GM21528 (cell line): Measurements from ENCODE around the gene CWF19L1.

Experiments used
- ATAC-seq: cut with Tn5 transposase; IDR thresholded peaks from one replicate; pipeline ENCODE4 v1.9.1; 2021; ENCODE audit warnings: mild to moderate bottlenecking, moderate library complexity; ENCODE audit not compliant: unreplicated experiment, low FRiP score

The CWF19L1 gene

DNA sequence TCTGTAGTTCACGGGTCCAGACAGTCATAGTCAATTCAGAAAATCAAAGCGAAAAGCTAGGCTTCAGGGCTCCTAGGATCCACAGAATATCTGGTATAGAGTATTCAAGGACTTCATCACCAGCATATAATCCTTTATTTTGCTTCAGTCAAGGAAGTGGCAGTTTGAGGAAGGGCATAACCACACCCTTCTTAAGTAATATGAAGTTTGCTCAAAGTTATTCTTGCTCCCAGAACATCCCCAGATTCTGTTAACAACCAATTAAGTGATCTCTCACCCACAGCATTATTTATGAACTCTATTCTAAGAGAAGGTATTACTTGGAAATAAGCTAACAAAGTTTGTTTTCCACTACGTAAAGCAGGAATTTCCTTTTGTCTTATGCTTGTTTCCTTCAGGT, 13.2 kb downstream of the CWF19L1 start:
- ATAC-seq, result no peak

DNA sequence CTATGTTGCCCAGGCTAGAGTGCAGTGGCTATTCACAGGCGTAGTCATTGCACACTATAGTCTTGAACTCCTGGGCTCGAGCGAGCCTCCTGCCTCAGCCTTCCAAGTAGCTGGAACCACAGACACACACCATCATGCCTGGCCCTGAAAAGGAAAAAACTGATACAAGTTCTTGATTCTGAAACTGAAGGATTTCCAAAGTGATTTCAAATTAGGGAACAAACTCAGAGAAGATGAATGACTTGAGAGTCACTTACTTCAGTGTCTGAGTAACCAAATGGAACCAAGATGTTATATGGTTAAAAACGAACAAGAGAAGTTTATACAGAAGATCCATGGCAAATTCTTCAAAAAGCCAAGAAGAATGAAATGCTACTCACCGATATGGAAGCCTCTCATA, 14.4 kb downstream of the CWF19L1 start:
- no peak for ATAC-seq

DNA sequence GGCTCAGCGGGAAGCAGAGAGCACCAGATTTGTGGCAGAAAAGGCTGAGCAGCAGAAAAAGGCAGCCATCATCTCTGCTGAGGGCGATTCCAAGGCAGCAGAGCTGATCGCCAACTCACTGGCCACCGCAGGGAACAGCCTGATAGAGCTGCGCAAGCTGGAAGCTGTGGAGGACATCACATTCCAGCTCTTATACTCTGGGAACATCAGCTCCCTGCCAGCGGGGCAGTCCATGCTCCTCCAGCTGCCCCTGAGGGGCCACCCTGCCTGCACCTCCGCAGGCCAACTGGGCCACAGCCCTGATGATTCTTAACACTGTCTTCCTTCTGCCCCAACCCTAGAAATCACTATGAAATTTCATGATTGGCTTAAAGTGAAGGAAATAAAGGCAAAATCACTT, 18.6 kb downstream of the CWF19L1 start:
- no peak for ATAC-seq

DNA sequence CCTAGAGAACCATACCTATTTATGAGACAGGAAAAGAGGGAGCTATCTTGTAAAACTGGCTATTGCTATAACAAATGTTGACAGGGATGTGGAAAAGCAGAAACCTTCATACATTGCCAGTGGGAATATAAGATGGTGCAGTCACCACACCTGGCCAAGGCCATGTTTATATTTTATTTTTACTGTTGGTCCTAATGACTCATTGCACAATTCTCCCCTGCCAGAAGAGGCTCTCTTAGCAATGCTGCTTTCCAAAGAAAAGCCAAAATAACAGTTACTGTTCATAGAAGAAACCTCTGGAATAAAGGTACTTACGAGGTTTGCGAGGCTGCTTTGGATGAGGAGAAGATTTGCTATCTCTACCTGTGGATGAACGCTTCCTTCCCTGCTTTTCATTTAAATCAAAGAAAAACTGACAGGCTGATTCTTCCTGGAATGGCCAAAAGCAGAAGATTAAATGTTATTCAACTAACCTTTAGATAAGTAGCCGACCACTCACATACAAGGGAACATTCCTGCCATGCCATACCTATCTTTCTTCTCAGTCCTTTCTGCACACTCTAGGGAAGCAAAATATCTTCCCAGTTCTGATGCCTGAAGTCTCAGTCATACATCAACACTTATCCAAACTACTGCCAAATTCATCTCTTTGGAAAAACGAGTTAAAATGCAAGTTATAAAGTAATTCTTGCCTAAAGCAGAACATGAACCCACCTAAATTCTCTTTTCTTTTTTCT, 21.8 kb downstream of the CWF19L1 start:
- ATAC-seq, result no peak

DNA sequence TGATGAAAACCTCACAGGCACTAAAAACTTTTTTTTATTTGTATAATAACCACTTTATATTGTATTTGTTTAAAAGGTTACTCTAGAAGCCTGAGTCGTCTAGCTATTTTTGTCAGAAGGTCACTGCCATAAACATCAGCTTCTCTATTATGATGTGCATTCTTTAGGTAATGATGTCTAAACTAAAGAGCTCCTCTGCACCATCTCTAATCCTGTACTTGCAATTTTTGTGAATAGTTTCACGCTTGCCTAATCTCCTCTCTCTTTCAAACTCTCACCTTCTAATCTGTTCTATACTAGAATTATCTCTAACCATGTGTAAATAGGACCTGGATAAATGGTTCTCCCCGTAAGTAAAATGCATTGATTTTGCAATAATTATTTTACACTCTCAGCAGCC, 27.6 kb downstream of the CWF19L1 start:
- ATAC-seq, result no peak

DNA sequence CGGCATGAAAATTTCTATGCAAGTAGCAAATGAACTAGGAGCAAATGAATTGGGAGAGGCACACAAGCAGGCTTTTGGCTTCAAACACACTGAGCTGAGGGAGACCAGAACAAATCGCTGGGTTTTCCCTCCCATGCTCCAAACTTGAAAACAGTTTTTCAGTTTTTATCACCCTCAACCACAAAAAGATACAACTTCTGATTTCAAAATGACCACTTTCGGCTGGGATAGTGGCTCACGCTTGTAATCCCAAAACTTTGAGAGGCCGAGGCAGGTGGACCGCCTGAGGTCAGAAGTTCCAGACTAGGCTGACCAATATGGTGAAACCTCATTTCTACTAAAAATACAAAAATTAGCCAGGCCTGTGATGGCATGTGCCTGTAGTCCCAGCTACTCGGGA, 29.0 kb downstream of the CWF19L1 start:
- ATAC-seq, result no peak

DNA sequence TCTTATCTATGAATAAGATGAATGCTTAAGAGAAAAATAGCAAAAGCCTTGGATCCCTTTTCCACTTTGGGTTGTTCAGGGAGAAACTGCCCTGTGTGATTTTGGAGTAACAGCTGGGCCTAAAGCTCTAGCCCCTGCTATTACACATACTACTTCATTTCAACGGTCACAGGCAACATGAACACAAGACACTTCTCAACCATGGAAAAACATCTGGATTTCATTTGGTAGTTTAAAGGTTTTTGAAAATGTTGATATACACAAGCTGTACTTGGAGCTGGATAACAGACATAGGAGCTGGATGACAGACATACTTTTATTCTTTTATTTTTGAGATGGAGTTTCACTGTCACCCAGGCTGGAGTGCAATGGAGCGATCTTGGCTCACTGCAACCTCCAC, 35.3 kb downstream of the CWF19L1 start:
- no peak for ATAC-seq

DNA sequence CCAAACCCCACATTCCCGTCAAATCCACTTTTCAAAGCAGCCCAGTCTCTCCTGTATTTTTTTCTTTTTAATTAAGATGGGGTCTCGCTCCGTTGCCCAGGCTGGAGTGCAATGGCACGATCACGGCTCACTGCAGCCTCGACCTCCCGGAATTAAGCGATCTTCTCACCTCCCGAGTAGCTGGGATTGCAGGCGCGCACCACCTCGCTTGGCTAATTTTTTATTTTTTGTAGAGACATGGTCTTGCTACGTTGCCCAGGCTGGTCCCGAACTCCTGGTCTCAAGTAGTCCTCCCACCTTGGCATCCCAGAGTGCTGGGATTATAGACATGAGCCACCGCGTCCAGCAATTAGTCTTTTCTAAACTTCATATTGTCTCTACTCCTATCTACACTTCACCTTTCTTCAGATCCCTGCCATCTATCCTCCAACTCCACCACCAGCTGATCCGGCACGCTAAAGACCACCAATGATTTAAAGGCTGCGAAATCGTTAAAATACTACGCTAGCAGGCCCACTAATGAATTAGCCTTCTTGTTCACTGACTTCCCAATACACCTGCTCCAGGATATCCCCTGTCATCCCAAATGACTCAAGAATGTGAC, 37.5 kb downstream of the CWF19L1 start:
- no peak for ATAC-seq

DNA sequence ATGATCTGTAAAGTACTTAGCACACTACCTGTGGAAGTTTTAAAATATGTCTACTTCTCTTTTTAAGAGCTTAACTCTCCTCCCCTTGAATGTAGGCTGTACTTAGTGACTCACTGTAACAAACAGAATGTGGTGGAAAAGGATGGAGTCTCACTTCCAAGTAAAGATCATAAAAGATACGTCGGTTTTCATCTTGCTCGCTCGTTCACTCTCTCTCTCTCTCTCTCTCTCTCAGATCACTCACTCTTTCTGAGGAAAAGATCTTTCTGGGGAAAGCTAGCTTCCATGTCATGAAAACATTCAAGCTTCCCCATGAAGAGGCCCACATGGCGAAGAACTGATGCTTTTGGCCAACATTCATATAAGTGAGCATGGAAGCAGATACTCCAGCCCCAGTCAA, 43.6 kb downstream of the CWF19L1 start:
- no peak for ATAC-seq

DNA sequence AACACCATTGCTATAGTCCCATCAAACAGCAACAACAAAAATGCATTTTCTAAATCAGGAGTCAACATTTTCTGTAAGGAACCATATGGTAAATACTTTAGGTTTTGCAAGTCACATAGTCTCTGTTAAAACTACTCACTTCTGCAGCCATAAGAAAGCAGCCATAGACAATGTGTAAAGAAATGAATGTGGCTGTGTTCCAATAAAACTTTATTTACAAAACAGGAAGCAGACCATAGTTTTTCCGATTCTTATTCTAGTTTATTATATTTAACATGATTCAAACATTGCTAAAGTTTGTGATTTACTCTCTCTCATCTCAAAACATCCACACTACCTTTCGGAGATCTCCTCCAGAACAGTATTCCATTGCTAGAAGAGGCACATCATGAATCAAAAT, 44.9 kb downstream of the CWF19L1 start:
- no peak for ATAC-seq

DNA sequence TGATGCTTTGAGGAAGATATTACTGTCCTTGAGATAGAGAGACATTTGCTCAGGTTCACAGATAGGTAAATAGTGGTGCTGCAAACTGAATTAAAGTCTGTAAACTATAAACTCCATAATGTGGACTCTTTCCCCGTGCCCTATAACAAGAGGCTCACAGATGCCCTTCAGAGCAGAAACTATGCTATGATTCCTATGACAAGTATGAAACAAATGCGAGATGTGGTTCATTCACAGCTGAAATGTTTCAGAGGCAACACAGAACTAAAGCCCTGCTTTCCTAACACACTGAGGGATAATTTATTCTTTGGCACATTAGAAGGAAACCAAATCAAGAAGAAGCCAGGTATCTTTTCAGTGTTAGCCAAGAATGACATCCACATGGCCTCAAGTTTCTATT, 51.4 kb downstream of the CWF19L1 start:
- ATAC-seq, result no peak

DNA sequence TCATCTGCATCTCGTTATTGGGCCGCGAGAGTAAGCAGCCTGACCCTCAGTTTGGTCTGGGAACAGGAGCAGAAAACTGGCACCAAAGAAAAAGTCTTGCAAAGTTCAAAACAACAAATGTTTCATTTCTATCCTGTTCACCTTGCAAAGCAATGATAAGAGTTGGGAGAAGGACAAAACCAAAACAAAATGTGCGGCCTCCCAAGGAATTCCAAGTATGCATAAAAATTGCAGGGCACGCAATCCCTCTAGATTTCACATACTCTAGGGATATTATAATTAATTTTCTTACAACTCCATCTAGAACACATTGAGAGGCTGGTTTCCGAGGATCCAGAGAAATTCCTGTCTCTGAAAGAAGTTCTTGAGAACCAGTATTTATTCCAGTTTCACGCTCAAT, 58.1 kb downstream of the CWF19L1 start:
- ATAC-seq, result no peak

DNA sequence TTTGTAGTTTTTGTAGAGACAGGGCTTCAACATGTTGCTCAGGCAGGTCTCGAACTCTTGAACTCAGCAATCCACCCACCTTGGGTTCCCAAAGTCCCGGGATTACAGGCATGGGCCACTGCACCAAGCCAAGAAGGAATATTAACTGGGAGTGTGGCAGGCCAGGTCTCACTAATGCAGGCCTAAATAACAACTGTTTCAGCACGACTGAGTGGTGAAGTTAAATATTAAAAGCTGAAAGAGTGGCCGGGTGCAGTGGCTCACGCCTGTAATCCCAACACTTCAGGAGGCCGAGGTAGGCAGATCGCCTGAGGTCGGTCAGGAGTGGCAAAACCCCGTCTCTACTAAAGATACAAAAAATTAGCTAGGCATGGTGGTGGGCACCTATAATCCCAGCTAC, 59.2 kb downstream of the CWF19L1 start:
- no peak for ATAC-seq

DNA sequence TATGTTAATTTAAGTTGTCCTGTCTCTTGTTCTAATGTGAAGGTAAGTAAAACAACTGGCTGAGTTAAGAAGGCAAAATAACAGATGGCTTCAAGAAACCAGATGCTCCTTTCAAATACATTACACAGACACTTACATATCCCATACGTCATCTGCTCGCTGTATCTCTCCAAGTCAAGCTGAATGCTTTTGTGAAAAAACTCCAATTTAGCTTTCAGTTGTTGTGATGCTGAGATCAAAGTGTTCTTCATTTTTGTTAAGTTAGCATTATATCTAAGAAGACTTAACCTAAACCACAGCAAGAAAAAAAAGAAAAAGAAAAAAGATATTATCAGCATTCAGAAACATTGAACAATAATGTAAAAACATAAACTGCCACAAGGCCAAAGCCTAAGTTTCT, 63.1 kb downstream of the CWF19L1 start:
- no peak for ATAC-seq

DNA sequence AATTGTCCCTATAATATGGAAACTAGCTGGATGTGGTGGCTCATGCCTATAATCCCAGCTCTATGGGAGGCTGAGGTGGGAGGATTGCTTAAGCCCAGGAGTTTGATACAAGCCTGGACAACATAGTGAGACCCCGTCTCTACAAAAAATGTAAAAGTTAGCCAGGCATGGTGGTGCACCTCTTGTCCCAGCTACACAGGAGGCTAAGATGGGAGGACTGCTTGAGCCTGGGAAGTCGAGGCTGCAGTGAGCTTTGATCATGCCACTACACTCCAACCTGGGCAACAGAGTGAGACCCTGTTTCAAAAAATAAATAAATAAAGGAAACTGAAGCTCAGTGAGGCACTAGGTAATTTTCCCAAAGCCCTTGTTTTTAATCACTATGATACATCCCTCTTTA, 65.9 kb downstream of the CWF19L1 start:
- ATAC-seq, result no peak

DNA sequence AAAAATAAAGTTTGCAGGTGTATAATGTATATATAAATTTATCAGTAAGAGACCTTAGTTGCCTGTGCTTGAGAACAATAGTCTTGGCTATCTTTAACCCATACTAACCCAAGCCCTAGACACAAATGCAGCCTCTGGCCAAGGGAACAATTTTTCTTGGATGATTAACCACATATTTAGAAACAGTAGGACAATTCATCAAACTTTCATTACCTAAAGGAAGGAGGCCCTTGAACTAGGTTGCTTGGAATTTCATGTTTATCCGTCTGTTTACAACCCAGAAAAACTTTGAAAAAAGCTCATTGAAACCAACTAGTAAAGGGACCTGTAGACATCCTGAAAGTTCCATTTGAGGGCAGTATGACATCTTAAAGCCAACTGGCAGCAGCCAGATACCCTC, 72.7 kb downstream of the CWF19L1 start:
- ATAC-seq, result no peak

DNA sequence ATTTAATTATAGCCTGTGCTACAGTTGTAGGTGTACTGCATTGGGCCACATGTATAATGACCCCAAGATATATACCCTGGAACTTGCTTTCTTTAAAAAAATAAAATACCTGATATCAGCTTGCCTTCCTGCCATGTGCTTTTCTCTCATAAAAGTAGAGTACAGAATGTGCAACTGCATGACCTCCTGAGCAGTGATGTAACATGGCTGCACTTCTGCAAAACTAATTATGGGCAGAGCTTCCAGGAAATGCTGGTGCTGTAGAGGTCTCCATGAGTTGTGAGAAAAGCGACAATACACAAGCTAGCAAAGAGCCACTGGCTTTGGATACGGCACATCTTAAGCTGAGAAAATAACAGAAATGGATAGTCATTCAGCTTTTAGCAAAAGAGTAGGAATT, 75.1 kb downstream of the CWF19L1 start:
- no peak for ATAC-seq

DNA sequence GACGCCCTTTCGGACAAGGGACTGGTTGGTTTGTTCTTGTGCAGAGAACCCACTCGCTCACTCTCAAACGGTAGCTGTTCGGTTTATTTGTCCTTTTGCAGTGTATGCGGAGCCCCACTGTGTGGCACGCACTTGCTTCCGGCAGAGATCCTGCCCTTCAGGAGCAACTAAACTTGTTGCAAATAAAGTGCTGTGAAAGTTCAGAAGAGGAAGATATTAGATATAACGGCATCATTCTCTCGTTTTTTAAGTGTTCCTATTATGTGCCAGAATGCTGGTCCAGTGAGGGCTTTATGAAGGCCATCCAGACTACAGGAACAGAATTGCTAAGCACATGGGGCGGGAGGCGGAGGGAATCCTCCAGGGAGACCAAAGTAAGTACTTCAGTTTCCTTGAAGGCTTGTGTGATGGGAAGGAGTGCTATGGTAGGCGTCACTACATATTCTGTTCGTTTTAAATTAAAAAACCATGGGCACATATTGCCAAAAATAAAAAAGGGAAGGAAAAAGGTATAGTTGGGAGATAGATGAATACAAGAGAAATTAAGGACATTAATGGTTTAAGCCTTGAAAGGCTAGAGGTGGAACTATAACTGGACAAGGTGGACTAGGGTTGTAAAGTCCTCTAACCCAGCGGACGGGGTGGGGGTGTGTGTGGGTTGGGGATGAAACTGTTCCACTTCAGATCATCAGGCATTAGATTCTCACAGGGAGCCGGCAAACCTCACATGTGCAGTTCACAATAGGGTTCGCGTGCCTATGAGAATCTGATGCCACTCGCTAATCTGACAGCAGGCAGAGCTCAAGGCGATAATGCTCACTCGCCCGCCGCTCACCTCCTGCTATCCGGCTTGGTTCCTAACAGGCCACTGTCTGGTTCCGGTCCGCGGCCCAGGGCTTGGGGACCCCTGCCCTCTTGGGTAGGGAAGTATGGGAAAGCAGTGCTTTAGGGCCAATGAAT, 80.9 kb downstream of the CWF19L1 start:
- ATAC-seq, result peak; percentile 44

DNA sequence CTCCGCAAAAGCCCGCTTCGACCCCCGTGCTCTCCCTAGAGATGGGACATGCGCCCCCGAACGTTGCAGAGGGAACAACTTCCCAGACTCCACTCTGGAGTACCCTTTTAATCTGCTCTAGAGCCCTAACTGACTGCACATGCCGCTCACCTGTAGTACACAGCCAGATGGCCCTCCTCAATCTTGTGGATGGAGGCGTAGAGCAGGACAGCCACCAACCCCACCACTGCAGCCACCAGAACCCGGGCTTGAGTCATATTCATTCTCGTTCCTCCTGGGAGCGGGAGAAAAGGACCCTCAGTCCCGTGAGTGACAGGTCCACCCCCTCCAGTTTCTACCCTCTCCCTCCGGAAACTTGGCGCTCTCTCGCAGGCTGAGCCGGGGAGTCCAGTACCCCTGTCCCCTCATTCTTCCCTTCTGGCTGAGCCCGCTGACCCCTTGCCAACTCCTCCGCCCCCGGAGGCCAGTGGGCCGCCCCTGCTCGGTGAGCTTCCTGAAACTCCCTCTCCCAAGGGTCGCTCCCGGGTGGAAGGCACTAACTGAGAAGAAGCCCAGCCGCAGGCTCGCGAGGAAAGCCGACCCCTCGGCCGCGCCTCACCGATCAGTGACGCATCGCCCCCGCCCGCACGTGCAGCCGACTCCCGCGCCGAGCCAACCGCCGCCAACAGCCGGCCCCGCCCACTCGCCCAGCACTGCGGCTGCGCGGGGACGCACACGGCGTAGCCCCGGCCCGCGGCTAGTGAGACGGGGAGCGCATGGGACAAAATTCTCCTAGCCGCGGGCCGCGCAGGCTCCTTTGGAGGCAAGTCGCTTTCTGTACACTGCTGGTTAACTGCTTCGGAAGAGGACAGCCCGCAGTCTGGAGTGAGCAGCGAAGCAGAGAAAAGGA, 81.8 kb downstream of the CWF19L1 start, which contains the start of gene ERLIN1:
TSS of gene ERLIN1 (minus strand) at position 666 of the 889 bp plus-strand sequence. CDS start at position 263, 403 bp downstream.
- peak; percentile 83 for ATAC-seq

DNA sequence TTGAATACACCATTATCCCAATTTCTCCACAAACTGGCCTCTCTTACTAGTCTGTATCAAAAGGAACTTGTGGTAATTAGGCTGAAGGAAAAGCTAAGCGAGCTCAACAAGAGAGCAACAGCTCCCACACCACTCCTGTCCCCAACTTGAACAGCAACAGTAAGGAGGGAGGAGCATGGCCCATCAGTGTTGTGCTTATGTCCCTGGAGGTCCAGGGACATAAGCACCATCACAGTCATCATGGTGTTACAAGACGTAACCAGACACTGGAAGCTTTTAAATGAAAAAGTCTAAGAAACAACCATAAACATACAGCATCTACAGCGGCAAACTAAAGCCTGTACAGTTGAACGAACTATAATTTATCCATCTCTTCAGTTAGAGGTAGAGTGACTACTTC, 82.6 kb downstream of the CWF19L1 start:
- ATAC-seq, result no peak
